Activated B cell treated with CpG ODN at 0.5 μM for 24 hours (primary cell): ENCODE results near the gene NSFL1C. TPM values are rescaled to one million over a fixed set of nuclear protein-coding genes. Genes with fewer than 3 reads are reported as not detected.

ENCODE experiments used
- ATAC-seq: fragments of 200-7000 bp; cut with Tn5 transposase; one replicate; pipeline ENCODE4 v1.10.0; 2021; ENCODE audit warnings: low read depth, mild to moderate bottlenecking, moderate library complexity
- CTCF ChIA-PET: fragments of 350-600 bp; sonication (Branson Sonifier 250); formaldehyde crosslinking; loops from one replicate; lab custom pipeline; 2021; ENCODE audit warnings: antibody characterized with exemption; lab: Charles Lee
- POLR2A ChIA-PET: fragments of 350-600 bp; sonication (Branson Sonifier 250); formaldehyde crosslinking; loops from one replicate; lab custom pipeline; 2021; ENCODE audit warnings: antibody characterized with exemption; lab: Charles Lee
- DNase-seq: peaks from one replicate; pipeline ENCODE4 v3.0.0; 2022
- H3K27ac Mint-ChIP-seq: one replicate; pipeline ENCODE4 v1.8.0; 2020; ENCODE audit warnings: mixed read lengths
- H3K27me3 Mint-ChIP-seq: one replicate; pipeline ENCODE4 v1.8.0; 2021; ENCODE audit warnings: mixed read lengths
- H3K36me3 Mint-ChIP-seq: one replicate; pipeline ENCODE4 v1.8.0; 2021; ENCODE audit warnings: low read depth, mixed read lengths
- H3K4me1 Mint-ChIP-seq: one replicate; pipeline ENCODE4 v1.8.0; 2021; ENCODE audit warnings: mixed read lengths
- H3K4me3 Mint-ChIP-seq: one replicate; pipeline ENCODE4 v1.8.0; 2020; ENCODE audit warnings: mild to moderate bottlenecking, mixed read lengths
- H3K9me3 Mint-ChIP-seq: one replicate; pipeline ENCODE4 v1.8.0; 2020; ENCODE audit warnings: mixed read lengths
- CTCF ChIP-seq: fragments of 200-600 bp; IDR thresholded peaks from one replicate; pipeline ENCODE4 v1.8.0; 2022; ENCODE audit warnings: antibody characterized with exemption, mild to moderate bottlenecking
- intact Hi-C: fragments of 100-400 bp; cut with micrococcal nuclease; formaldehyde crosslinking; loops from one replicate; pipeline ENCODE4 v1.15.1; 2024
- total RNA-seq: library from RNA; stranded (reverse); gene quantifications from 2 replicates; pipeline ENCODE4 v1.2.3, GENCODE V29; 2022

The NSFL1C gene
- 81.7 and 89.4 TPM in 2 replicates for total RNA-seq

GRCh38 chr20:1466211-1467081 lies at the start of gene NSFL1C:
Gene NSFL1C (minus strand): TSS chr20:1466849. CDS start chr20:1466824, 25 bp downstream.
- Mint-ChIP-seq H3K9me3 (no peaks in the 10 kb centered on the region), H3K27me3 (no peaks in the 10 kb centered on the region), H3K27ac (peak within 1 kb of the TSS; percentile 89), H3K36me3 (peaks cover 31% of the 10 kb centered on the region), H3K4me1 (peaks cover 81% of the 10 kb centered on the region), H3K4me3 (peak within 1 kb of the TSS; percentile 86)
- POLR2A ChIA-PET, result interaction anchor here (0.9 to 2.8 kb wide), 7 partner anchors 29 to 1186 kb away, joined by 3 to 25 read pairs (median 6); partner anchors contain the start of genes FKBP1A and NOP56
- DNase-seq (peak; percentile 100), ATAC-seq (peak; percentile 92)
- intact Hi-C loops, result loop anchor here (1.0 to 10.0 kb wide), 11 partner anchors 37 to 1188 kb away; partner anchors contain the start of genes CSNK2A1, FKBP1A, NOP56 and PSMF1
- TF ChIP-seq CTCF, result peak; percentile 93
- CTCF ChIA-PET, result interaction anchor here (0.8 to 4.9 kb wide), 10 partner anchors 10 to 154 kb away, joined by 3 to 65 read pairs (median 4); no protein-coding TSS in a partner anchor

GRCh38 chr20:1513801-1514200 lies 47.2 kb upstream of the NSFL1C start:
- POLR2A ChIA-PET, result no interaction called here
- DNase-seq (no peak), ATAC-seq (no peak)
- H3K4me1 Mint-ChIP-seq, result no peaks in the 10 kb centered on the region
- H3K9me3 Mint-ChIP-seq, result peaks cover 7% of the 10 kb centered on the region
- intact Hi-C loops, result no loop called here
- CTCF ChIA-PET, result interaction anchor here (2.3 kb wide), 1 partner anchor 10 kb away, joined by 11 read pairs; no protein-coding TSS in a partner anchor
- peaks cover 28% of the 10 kb centered on the region for H3K27me3 Mint-ChIP-seq
- no peak overlapping the region for H3K27ac Mint-ChIP-seq
- no peak for TF ChIP-seq CTCF
- no peaks in the 10 kb centered on the region for H3K36me3 Mint-ChIP-seq
- no peak overlapping the region for H3K4me3 Mint-ChIP-seq

- Mint-ChIP-seq H3K4me3 (no peak overlapping the region), H3K36me3 (no peaks in the 10 kb centered on the region), H3K9me3 (peaks cover 7% of the 10 kb centered on the region), H3K27ac (no peak overlapping the region), H3K4me1 (no peaks in the 10 kb centered on the region), H3K27me3 (peaks cover 17% of the 10 kb centered on the region)
- POLR2A ChIA-PET, result no interaction called here
- CTCF ChIA-PET, result interaction anchor here (3.2 kb wide), 1 partner anchor 268 kb away, joined by 23 read pairs; no protein-coding TSS in a partner anchor
- peak; percentile 57 for ATAC-seq
- no peak for TF ChIP-seq CTCF
- intact Hi-C loops, result loop anchor here (1.0 kb wide), 2 partner anchors 225 to 268 kb away; no protein-coding TSS in a partner anchor
- DNase-seq, result no peak
Measured at GRCh38 chr20:1509237-1509636, 42.6 kb upstream of the NSFL1C start.

GRCh38 chr20:1508574-1508973 lies 41.9 kb upstream of the NSFL1C start:
- CTCF ChIA-PET, result interaction anchor here (1.0 to 3.2 kb wide), 2 partner anchors 196 to 268 kb away, joined by 4 to 23 read pairs; no protein-coding TSS in a partner anchor
- DNase-seq (no peak), ATAC-seq (no peak)
- no peaks in the 10 kb centered on the region for H3K36me3 Mint-ChIP-seq
- intact Hi-C loops, result no loop called here
- no peak for TF ChIP-seq CTCF
- POLR2A ChIA-PET, result interaction anchor here (0.6 kb wide), 1 partner anchor 211 kb away, joined by 3 read pairs; no protein-coding TSS in a partner anchor
- peaks cover 6% of the 10 kb centered on the region for H3K9me3 Mint-ChIP-seq
- no peak overlapping the region for H3K27ac Mint-ChIP-seq
- H3K27me3 Mint-ChIP-seq, result peaks cover 15% of the 10 kb centered on the region
- H3K4me1 Mint-ChIP-seq, result no peaks in the 10 kb centered on the region
- no peak overlapping the region for H3K4me3 Mint-ChIP-seq

GRCh38 chr20:1507276-1507675 lies 40.6 kb upstream of the NSFL1C start:
- no peaks in the 10 kb centered on the region for H3K9me3 Mint-ChIP-seq

More at GRCh38 chr20:1507276-1507675, 40.6 kb upstream of the NSFL1C start:
- no peak for TF ChIP-seq CTCF
- ATAC-seq (no peak), DNase-seq (no peak)
- Mint-ChIP-seq H3K36me3 (no peaks in the 10 kb centered on the region), H3K4me3 (no peak overlapping the region), H3K4me1 (peaks cover 2% of the 10 kb centered on the region), H3K27ac (no peak overlapping the region), H3K27me3 (peaks cover 19% of the 10 kb centered on the region)
- CTCF ChIA-PET, result interaction anchor here (0.8 to 2.1 kb wide), 3 partner anchors 40 to 81 kb away, joined by 3 to 7 read pairs (median 4); partner anchors contain the start of gene NSFL1C
- intact Hi-C loops, result no loop called here
- POLR2A ChIA-PET, result no interaction called here
